Gastroesophageal sphincter (tissue), 4 donors: ENCODE results near the gene TNN. TPM values are rescaled to one million over a fixed set of nuclear protein-coding genes. Genes with fewer than 3 reads are reported as not detected.
A peak's percentile ranks its signal among the peaks of the same experiment; 100 is the strongest.

Experiments
- ATAC-seq: fragments of 150-250 bp; one replicate; pipeline ENCODE4 v1.9.1; 2016; ENCODE audit warnings: mild to moderate bottlenecking, moderate library complexity
- H3K27ac ChIP-seq, 4 donors: fragments of 200-600 bp; sonication (generic) in 3 of 4; 1 replicate in 3 of 4; 2 replicates in 1 of 4; pipeline ENCODE4 v1.5.1; 2016 to 2019
- H3K27me3 ChIP-seq: fragments of 200-600 bp; sonication (generic); one replicate; pipeline ENCODE4 v1.5.1; 2019
- H3K36me3 ChIP-seq, 2 donors: fragments of 200-600 bp; sonication (generic); one replicate each; pipeline ENCODE4 v1.5.1; 2019; ENCODE audit warnings: control low read depth in 1 of 2
- H3K4me1 ChIP-seq, 3 donors: fragments of 200-600 bp; sonication (generic); 1 replicate in 2 of 3; 2 replicates in 1 of 3; pipeline ENCODE4 v1.5.1; 2016 to 2019; ENCODE audit warnings: control low read depth in 2 of 3
- H3K4me3 ChIP-seq, 2 donors: fragments of 200-600 bp; sonication (generic); one replicate each; pipeline ENCODE4 v1.5.1; 2019; ENCODE audit warnings: mild to moderate bottlenecking in 1 of 2, moderate library complexity in 1 of 2
- H3K9me3 ChIP-seq, 3 donors: fragments of 200-600 bp; sonication (generic); one replicate each; pipeline ENCODE4 v1.5.1; 2017 to 2019; ENCODE audit warnings: control low read depth in 2 of 3
- EP300 ChIP-seq: sonication (generic); formaldehyde crosslinking; IDR thresholded peaks from one replicate; pipeline ENCODE4 v1.6.1; 2017; ENCODE audit warnings: antibody characterized with exemption, mild to moderate bottlenecking
- POLR2A ChIP-seq, 2 donors: fragments of 450-650 bp; IDR thresholded peaks; one replicate each; pipeline ENCODE4 v1.6.1; 2017; ENCODE audit warnings: antibody characterized with exemption in 2 of 2, mild to moderate bottlenecking in 2 of 2, moderate library complexity in 1 of 2
- POLR2AphosphoS5 ChIP-seq: sonication (generic); formaldehyde crosslinking; IDR thresholded peaks from one replicate; pipeline ENCODE4 v1.6.1; 2017; ENCODE audit warnings: antibody characterized with exemption
- WGBS, 2 donors: methylation state at CpG; one replicate each; pipeline ENCODE4 v1.1.5; 2018; ENCODE audit warnings: low coverage in 1 of 2; 5-methylcytosine and 5-hydroxymethylcytosine counted together
- total RNA-seq, 4 donors: library from RNA; depleted of rRNA; stranded (reverse); fragments of >200 nt; gene quantifications; one replicate each; pipeline ENCODE4 v1.1.0, GENCODE V29; 2016
- TF ChIP-seq, protein P1 (sequence below), 4 experiments: fragments of 200-600 bp in 2 of 4; fragments of 450-650 bp in 2 of 4; sonication (generic) in 1 of 4; IDR thresholded peaks; one replicate each; pipeline ENCODE4 v1.5.1; 2017 to 2019; ENCODE audit warnings: antibody characterized with exemption in 4 of 4, mild to moderate bottlenecking in 2 of 4, moderate library complexity in 2 of 4

TNN gene
- total RNA-seq, 4 donors from 2014 or later = 0.23 to 0.92 (median 0.47) TPM; not detected in 1

DNA sequence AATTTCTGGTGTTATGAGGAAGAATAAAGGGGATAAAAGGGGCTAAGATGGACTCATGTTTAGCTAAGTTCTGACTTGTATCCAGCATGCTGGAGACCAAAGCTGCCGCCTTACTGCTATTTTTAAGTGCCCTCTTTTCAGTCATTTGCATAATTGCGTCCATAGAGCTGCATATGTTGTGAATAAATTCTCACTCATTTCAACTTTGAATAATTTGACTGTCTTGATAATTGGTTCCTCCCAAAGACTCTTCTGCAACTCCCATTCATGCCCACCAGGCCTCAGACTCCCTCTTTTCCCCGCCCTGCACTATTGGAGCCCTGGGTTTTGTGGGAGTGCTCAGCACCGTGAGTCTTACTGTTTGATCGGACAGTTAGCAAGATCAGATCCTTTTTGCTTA lies 79.9 kb downstream of the TNN start:
- no peaks in the 10 kb centered on the region for H3K36me3 ChIP-seq
- TF ChIP-seq POLR2AphosphoS5 = no peak
- TF ChIP-seq, protein P1, sequence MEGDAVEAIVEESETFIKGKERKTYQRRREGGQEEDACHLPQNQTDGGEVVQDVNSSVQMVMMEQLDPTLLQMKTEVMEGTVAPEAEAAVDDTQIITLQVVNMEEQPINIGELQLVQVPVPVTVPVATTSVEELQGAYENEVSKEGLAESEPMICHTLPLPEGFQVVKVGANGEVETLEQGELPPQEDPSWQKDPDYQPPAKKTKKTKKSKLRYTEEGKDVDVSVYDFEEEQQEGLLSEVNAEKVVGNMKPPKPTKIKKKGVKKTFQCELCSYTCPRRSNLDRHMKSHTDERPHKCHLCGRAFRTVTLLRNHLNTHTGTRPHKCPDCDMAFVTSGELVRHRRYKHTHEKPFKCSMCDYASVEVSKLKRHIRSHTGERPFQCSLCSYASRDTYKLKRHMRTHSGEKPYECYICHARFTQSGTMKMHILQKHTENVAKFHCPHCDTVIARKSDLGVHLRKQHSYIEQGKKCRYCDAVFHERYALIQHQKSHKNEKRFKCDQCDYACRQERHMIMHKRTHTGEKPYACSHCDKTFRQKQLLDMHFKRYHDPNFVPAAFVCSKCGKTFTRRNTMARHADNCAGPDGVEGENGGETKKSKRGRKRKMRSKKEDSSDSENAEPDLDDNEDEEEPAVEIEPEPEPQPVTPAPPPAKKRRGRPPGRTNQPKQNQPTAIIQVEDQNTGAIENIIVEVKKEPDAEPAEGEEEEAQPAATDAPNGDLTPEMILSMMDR (IDR thresholded peaks at IDR 0.05) = no peak
- no peak for TF ChIP-seq EP300
- no peak for TF ChIP-seq POLR2A (IDR thresholded peaks at IDR 0.05)
- no peak overlapping the region for H3K4me3 ChIP-seq
- H3K9me3 ChIP-seq = no peaks in the 10 kb centered on the region
- H3K27me3 ChIP-seq = no peaks in the 10 kb centered on the region
- WGBS, 2 donors = 93 to 96% methylated on average over 3 to 5 of the region's 5 CpGs
- peaks cover 0 to 36% (median 8%) of the 10 kb centered on the region in 3 donors for H3K4me1 ChIP-seq
- ATAC-seq = no peak
- no peak overlapping the region for H3K27ac ChIP-seq

DNA sequence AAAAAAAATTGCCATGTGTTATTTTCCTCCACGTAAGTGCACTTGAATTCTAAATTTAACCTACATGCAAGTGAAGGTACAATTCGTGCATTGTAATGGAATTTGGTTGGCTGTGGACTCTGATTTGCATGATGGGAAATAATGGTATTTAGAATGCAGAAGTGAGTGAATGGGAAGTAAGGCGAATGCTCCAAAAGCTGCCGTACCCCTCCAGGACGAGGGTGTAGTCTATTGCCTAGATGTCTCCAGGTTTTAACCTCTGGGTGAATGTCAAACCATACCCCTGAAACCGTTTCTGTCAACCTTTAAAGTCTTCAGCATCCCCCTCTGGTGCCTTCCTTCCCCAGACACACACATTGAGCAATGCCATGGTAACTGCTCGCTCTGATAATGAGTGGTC lies 80.4 kb downstream of the TNN start:
- no peak for ATAC-seq
- 56 to 75% methylated on average over 4 to 7 of the region's 7 CpGs for WGBS, 2 donors
- H3K36me3 ChIP-seq = no peaks in the 10 kb centered on the region

DNA sequence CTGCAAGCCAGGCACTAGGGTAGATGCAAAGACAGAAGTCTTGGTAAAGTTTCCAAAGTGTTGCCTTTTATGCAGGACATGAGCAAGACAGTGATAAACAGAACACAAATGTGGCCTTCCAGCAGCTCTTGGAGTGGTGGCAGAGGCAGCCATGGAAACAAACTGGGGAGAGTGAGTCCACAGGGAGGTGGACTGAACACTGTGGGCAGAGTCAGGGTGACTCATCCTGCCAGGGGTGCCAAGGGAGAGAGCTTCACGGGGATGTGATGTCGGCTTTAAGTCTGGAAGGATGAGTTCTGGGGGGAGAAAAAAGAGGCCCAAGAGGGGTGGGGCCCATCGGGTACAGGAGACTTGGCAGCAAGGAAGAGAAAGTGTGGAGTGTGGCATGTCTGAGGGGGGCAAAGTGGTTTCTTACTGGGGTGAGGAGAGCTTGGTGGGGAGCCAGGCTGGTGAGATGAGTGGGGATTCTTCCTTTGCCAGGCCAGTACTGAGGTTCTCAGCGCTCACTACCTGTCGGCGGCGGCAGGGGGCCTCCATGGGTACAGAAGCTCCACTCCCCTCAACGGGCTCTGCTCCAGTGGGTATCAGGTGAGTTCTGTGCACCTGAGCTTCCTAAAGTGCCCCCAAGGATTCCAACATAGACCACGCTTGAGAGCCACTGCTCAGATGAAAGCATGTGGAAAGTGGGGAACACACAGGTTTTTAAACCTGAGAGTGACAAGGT lies 83.1 kb downstream of the TNN start:
- WGBS, 2 donors = 27 to 33% methylated on average over 2 to 3 of the region's 9 CpGs
- ATAC-seq = peak; percentile 51
- H3K36me3 ChIP-seq = no peaks in the 10 kb centered on the region
- no peak overlapping the region for H3K4me3 ChIP-seq
- H3K27ac ChIP-seq = peak overlapping the region; percentile 21 to 74 (median 59)
- TF ChIP-seq POLR2AphosphoS5 (no peak), EP300 (no peak), POLR2A (IDR thresholded peaks at IDR 0.05) (no peak)
- TF ChIP-seq, protein P1 (IDR thresholded peaks at IDR 0.05) = no peak
- peaks cover 0 to 50% (median 8%) of the 10 kb centered on the region in 3 donors for H3K4me1 ChIP-seq
- H3K27me3 ChIP-seq = peaks cover 5% of the 10 kb centered on the region
- H3K9me3 ChIP-seq = no peaks in the 10 kb centered on the region

More for the DNA sequence above, 80.4 kb downstream of the TNN start:
- H3K27me3 ChIP-seq = no peaks in the 10 kb centered on the region
- no peak overlapping the region for H3K27ac ChIP-seq
- H3K4me3 ChIP-seq = no peak overlapping the region
- H3K4me1 ChIP-seq = peaks cover 0 to 36% (median 8%) of the 10 kb centered on the region in 3 donors
- TF ChIP-seq, protein P1 (IDR thresholded peaks at IDR 0.05) = no peak
- TF ChIP-seq POLR2A (IDR thresholded peaks at IDR 0.05) = no peak
- TF ChIP-seq POLR2AphosphoS5 = no peak
- no peak for TF ChIP-seq EP300
- no peaks in the 10 kb centered on the region for H3K9me3 ChIP-seq

DNA sequence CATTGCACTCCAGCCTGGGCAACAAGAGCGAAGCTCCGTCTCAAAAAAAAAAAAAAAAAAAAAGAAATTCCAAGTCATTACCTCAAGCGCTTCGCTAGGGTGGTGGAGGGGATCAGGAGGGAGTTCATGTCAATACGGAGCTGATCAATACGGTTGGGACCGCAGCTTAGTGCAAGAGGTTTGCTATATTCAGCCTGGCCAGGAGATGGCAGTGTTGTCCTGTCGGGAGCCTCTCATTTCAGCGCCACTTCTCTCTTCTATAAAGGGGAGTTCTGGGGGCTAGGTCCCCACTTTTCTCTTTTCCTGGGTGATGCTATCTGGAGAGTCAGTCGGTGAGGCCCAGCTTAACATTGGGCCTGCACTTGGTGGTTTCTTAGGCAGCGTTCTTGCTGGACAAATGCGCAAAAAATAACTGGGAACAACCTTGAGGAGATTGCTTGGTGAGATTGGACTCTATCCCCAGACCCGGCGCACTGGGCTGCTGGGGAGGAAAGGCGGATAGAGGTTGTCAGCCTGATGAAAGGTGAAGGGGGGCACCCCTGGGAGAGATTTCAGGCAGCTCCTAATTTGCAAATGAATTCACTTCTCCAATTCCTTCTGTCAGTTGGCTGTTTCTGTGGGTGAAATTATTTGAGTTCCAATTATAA lies 84.5 kb downstream of the TNN start:
- Histone ChIP-seq H3K27ac (no peak overlapping the region), H3K9me3 (no peaks in the 10 kb centered on the region), H3K4me1 (peaks cover 0 to 39% (median 8%) of the 10 kb centered on the region in 3 donors), H3K4me3 (no peak overlapping the region), H3K36me3 (no peaks in the 10 kb centered on the region), H3K27me3 (peaks cover 5% of the 10 kb centered on the region)
- WGBS, 2 donors = 7 to 17% methylated on average over 10 to 15 of the region's 15 CpGs
- ATAC-seq = peak; percentile 50
- no peak for TF ChIP-seq POLR2AphosphoS5
- TF ChIP-seq, protein P1 (IDR thresholded peaks at IDR 0.05) = peak; percentile 79 to 88 (median 84)
